DMS153 treated with DMSO at 0.1 percent for 48 hours (cell line): ENCODE measurements around the gene ZNF878.

Experiments
- DNase-seq: peaks from one replicate; lab custom pipeline; 2025; ENCODE audit not compliant: unreplicated experiment; lab: John Stamatoyannopoulos, UW

The ZNF878 gene

DNA sequence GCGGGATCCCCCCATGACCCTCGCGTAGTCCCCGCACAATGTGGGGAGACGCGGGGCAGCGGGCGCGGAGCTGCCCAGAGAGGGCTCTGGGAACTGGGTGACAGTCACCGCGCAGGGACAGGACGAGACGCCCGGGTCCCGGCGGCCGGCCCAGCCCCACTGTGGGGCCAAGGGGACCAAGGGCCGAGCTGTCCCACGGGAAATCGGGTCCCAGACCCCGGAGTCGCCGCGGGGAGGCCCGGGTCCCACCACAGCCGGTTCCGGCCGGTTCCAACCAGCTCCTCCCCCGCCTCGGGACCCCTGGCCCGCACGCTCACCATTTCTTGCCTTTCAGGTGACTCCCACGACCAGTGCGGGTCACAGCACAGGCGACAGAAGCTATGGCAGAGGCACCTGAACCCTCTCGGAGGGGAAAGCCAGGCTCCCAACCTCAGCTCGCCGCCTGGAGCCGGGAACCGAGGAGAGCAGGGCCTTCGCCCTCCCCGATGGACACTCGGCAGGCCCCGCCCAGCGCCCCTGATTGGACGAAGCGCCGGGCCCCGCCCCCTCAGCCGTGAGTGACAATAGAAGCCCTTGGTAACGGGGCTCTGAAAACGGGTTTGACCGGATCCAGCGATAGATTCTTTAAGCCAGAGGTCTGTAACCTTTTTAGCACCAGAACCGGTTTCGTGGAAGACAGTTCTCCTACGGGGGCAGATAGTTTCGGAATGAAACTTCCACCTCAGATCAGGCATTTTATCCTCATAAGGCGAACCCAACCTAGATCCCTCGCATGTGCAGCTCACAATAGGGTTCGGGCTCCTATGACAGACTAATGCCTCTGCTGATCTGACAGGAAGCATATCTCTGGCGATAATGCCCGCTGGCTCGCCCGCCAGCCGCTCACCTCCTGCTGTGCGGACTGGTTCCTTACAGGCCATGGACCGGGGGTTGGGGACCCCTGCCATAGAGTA is 17.3 kb downstream of the ZNF878 start, which contains the start of gene ZNF433:
TSS of gene ZNF433 (minus strand) at position 460 of the 953 bp plus-strand sequence. CDS start at position 320, 140 bp downstream.
- DNase-seq, result no peak

DNA sequence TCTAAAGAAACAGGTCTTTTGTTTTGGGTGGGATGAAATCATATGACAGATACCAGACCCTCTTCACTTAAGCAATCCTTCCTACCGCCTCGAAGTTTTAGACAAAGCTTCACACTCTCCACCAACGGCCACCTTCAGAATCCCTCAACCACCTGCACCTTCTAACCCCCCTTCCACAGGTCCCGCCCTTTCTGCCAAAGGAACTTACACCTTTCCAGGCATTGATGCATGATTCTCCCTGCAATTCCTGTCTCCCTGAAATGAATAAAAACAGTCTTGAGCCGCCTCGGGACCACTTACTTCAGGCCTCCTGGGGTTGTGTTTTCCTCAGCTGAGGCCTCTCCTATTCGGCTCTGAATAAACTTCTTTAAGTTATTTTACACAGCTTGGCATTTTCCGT is 18.1 kb downstream of the ZNF878 start:
- no peak for DNase-seq

DNA sequence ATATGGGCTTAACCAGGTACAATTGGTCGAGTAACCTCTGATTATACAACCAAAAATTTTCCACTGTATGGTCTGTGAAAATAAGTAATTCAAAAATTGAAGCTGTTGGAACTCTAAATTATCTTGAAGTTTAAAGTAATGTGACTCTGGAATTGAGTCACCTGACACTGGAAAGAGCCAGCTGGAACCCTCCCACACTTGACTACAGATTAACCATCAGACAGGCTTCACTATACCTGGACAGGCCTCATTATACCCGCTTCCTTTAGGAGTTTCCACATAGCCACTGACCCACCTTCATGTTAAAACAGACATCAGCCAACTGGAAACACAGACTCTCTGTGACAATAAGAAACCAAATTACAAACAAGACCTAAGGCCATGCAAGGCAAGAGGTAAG is 18.6 kb downstream of the ZNF878 start:
- no peak for DNase-seq

DNA sequence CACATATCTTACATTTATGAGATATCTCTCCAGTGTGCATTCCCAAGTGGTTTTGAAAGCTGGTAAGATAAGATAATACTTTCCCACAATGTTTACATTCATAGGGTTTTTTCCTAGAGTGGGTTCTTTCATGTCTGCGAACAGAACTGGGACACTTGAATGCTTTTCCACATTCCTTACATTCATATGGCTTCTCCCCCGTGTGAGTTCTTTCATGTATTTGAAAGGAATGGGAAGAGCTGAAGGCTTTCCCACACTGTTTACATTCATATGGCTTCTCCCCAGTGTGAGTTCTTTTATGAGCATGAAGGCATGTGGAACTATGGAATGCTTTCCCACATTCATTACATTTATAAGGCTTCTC is 37.0 kb downstream of the ZNF878 start:
- no peak for DNase-seq

DNA sequence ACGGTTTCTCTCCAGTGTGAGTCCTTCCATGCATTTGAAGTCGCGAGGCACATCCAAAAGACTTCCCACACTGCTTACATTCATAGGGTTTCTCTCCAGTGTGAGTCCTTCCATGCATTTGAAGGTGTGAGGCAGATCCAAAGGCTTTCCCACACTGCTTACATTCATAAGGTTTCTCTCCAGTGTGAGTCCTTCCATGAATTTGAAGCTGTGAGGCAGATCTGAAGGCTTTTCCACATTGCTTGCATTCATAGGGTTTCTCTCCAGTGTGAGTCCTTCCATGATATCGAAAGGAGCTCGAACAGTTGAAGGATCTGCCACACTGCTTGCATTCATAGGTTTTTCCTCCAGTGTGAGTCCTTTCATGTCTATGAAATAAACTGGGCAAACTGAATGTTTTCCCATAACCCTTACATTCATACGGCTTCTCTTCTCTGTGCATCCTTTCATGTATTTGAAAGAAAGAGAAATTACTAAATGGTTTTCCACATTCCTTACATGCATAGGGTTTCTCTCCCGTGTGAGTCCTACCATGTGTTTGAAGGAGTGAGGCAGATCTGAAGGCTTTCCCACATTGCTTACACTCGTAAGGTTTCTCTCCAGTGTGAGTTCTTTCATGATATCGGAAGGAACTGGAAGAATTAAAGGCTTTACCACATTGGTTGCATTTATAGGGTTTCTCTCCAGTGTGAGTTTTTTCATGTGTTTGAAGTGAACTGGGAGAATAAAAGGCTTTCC is 37.6 kb downstream of the ZNF878 start:
- DNase-seq, result no peak

DNA sequence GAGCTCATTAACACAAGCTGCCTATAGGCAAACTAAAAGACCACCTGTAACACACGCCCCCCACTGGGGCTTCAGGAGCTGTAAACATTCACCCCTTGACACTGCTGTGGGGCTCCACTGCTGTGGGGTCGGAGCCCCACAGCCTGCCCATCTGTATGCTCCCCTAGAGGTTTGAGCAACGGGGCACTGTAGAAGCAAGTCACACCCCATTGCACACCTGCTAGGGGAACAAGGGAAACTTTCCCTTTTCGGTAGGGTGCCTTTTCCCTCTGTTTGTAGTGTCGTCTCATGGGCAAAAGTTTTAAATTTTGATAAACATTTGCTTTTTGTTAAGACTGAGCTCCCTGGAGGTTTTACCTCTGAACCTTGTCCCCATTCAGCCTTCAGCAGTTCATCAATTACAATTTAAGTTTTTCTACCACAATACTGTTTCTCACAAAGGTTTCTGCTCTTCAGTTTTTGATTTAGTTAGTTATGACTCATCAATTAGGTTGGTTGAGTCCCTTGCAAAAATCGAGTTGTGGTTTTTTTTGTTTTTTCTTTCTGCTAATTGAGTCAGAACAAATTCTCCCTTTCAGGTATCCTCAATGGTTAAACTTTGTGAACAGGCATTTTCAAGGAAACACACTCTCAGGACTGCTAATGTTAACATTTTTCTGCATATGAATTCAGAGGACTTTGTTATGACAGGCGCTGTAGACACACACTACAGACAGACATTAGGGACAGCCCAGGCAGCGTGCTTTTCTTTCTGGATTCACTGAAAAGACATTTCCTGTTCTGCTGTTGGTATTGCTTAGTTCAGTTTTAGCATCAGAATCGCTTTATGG is 52.4 kb downstream of the ZNF878 start:
- DNase-seq, result no peak

DNA sequence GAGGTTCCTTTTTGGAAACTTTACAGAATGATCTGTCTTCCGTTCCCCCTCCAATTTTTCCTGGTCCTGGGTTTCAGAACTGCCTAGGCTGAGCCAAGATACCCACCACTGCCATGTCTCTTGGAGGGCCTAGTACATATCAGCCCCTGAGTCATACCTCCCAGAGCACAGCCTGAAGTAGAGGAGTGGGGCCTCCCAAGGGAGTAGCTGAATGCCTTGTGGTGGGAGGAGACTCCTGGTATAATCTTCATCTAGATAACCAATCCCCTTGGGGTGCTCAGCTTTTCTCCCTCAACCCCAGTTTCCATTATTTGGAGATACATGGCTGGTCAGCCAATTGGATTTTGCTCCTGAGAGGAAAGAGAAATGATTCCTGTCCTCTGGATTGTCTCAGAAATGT is 57.6 kb downstream of the ZNF878 start:
- DNase-seq, result no peak
